ENCODE measurements around the gene ZNF736.

DNA sequence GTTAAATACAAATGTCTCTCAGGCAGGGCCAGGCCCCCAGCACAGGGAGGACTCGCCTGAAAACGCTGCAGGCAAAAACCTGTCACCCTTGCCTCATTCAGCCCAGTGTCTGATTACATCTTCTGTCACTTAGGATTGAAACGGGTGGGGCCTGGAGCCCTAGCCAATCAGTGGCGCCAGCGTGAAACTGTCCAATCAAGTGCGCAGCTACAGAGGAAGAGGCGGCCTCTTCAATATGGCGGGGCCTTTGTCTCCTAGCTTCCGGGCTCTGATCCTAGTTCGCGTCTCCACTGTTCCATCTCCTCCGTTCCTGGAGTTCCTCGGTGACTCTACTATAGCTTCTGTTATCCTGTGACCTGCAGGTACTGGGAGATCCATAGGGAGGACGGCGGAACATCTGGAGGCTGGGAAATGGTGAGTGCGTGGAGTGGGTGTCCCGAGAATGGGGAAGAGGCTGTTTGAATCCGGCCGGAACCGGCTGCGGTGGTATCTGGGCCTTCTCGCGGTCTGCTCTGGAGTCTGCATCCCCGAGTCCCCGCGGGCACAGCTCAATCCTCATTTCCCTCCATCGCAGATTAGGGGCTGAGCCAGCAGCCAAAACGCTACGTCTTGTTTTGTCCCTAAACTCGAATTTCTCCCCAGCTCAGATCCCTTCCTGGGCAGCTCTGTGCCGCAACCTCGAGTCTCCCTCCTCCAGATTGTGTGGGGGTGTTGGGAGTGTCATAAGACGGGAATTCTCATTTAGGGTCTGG, at the start of gene ZNF736:
- TF ChIP-seq, protein P1, sequence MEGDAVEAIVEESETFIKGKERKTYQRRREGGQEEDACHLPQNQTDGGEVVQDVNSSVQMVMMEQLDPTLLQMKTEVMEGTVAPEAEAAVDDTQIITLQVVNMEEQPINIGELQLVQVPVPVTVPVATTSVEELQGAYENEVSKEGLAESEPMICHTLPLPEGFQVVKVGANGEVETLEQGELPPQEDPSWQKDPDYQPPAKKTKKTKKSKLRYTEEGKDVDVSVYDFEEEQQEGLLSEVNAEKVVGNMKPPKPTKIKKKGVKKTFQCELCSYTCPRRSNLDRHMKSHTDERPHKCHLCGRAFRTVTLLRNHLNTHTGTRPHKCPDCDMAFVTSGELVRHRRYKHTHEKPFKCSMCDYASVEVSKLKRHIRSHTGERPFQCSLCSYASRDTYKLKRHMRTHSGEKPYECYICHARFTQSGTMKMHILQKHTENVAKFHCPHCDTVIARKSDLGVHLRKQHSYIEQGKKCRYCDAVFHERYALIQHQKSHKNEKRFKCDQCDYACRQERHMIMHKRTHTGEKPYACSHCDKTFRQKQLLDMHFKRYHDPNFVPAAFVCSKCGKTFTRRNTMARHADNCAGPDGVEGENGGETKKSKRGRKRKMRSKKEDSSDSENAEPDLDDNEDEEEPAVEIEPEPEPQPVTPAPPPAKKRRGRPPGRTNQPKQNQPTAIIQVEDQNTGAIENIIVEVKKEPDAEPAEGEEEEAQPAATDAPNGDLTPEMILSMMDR (optimal IDR thresholded peaks at IDR 0.05 in 1 of 3, IDR thresholded peaks at IDR 0.05 in 1 of 3, conservative IDR thresholded peaks at IDR 0.05 in 1 of 3; ENCODE audit: extremely low read depth in 1 of 3, insufficient read depth in 2 of 3, low read length in 3 of 3): no peak
- no peak for TF ChIP-seq EZH2 (IDR thresholded peaks at IDR 0.05; ENCODE audit: low read length)
